NCI-H146 treated with DMSO at 0.1 percent for 48 hours (cell line): ENCODE measurements around the gene ZNF45.
"Not testable (repeated sequence)": the region's sequence is repeated elsewhere in the genome, so short reads cannot be mapped to it uniquely, and the experiment has no call there.

Experiments used
- DNase-seq: peaks from one replicate; lab custom pipeline; 2025; ENCODE audit not compliant: unreplicated experiment; lab: John Stamatoyannopoulos, UW

Gene ZNF45

GRCh38 chr19:43934985-43935708, at the start of gene ZNF45:
ZNF45 (minus strand) TSS chr19:43935282; CDS start chr19:43922185, 13,097 bp downstream.
- DNase-seq = peak; percentile 81

DNA sequence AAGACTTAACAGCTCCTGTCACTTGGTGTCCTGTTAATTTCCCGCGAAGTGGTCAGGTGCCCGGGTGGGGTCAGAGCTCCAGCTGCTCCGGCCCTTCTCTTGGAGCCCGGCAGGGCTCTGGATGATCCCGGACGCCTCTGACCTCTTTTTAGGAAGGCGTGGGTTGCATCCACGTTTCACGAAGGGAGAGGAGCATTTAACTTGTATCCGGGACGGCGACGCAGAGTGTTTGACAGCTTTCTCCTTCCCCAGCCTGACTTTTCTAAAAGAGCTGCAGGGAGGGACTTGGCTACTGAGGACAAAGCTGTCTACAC, 49.6 kb upstream of the ZNF45 start:
- DNase-seq = no peak

GRCh38 chr19:43983912-43984686, 49.0 kb upstream of the ZNF45 start, which contains the start of gene ZNF155:
ZNF155 (plus strand) TSS chr19:43984188; CDS start chr19:43988544, 4,356 bp downstream.
- peak; percentile 98 for DNase-seq

DNA sequence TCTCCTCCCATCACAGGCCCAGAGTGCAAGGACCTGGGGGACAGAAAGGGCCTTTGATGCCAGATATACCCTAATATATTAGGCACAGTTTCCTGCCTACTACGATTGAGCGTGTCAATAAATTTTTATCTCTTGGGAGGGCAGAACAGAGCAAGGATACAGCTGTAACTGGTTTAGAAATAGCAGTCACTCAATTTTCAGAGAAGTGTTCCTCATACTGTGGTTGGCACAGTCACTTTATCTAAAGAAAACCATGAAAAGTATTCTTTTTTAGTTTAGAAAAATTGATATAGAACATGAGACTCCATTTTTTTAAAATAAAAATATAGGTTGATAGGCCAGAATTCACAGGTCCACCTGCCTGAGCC, 48.4 kb upstream of the ZNF45 start:
- no peak for DNase-seq

DNA sequence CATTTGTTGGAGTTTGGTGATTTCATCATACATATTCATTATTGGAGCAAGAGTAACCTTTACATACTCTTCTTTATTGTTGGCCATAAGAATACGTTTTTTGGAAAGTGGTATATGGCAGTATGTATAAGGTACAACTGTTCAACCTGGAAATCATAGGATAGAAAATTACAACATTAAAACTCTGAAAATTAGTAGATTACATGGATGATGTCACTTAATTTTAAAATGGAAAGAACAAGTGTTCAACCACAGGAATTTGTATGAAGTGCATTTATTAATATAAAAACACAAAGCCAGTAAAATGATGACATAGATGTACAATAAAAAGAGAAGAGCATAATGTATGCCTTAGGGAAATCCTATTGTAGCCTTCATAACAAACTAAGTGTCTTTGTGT, 41.6 kb upstream of the ZNF45 start:
- no peak for DNase-seq

- no peak for DNase-seq
Measured at GRCh38 chr19:43966079-43966694, 31.1 kb upstream of the ZNF45 start.

DNA sequence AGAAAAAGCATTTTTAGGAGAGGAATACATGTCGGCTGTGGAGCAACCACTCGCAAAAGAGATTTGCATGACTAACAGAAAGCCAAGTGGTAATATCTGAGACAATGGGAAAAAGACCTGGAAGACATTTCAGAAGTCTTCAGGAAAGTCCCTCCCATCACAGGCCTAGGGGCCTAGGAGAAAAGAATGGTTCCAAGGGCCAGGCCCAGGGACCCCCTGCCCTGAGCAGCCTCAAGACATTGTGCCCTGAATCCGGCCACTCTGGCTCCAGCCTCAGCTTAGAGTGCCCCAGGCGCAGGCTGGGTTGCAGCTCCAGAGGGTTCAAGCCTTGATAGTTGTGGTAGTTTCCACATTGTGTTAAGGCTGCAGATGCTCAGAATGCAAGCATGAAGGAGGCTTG, 25.3 kb upstream of the ZNF45 start:
- no peak for DNase-seq

DNA sequence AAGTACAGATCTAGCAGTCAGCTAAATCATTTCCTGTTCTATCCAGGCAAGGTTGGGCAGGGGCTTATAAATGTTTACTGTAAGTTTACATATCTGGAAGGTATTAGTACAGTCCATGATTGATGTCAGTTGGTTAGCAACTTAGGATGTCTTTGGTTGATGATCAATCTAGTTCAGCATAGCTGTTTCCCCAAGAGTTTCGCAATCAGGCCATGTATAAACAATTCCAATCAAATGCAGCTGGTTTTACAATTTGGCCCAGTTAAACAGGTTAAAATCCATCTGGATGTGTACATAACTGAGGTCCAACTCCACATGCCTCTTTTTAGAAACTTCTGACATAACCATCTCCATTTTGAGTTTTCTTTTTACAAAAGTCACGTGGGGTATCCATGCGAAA, 22.8 kb upstream of the ZNF45 start:
- DNase-seq = no peak

- no peak for DNase-seq
Measured at GRCh38 chr19:43956827-43957226, 21.7 kb upstream of the ZNF45 start.

DNA sequence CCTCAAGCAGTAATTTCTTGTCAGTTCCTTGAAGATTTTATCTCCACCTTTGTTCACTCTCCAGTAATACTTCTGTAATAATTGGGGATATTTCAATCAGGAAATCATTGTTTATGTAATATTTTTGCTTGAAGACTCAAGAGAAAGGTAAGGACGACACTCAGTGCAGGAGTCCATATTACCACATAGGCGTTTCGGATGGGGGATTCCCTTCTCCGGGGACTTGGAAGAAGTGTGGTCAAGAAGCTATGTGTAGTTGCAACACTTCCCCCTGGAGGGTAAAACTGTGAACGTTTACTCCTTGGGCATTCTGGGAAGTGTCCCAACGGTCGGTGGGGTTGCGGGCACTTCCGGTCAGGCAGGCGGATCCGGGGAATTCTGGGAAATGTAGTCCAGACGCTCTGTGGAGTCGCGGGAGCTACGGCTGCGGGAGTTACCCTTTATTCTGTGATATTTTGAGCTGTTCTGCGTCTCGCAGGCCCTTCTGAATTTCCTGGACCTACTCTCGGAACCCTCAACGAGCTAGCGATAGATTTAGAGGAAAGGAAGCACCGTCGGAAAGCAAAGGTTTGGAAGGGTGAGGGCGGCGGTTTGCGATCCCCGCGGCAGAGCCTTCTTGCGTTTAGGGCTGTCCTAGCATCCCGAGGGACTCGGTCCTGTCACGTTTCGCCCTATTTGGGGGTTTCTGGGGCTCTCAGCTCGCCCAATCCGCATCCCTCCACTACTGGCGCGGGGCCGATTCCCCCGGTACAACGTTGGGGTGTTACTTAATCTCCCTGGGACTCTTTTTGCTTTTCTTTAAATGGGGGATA, 16.0 kb upstream of the ZNF45 start, which contains the start of gene ZNF221:
ZNF221 (plus strand) TSS at position 395 of the 812 bp plus-strand sequence. CDS start 11,499 bp downstream, outside the sequence.
- peak; percentile 78 for DNase-seq

DNA sequence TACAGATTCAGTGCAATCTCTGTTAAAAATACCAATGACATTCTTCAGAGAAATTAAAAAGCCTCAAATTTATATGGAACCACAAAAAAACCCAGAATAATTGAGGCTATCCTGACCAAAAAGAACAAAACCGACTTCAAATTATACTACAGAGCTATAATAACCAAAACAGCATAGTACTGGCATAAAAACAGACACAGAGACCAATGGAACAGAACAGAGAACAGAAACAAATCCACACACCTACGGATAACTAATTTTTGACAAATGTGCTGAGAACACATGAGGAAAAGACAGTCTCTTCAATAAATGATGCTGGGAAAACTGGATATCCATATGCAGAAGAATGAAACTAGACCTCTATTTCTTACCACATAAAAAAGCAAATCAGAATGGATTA, 14.7 kb upstream of the ZNF45 start:
- not testable (repeated sequence) for DNase-seq

GRCh38 chr19:43947412-43947811, 12.3 kb upstream of the ZNF45 start:
- DNase-seq = not testable (repeated sequence)

GRCh38 chr19:43941209-43941608, 6.1 kb upstream of the ZNF45 start:
- DNase-seq = no peak

DNA sequence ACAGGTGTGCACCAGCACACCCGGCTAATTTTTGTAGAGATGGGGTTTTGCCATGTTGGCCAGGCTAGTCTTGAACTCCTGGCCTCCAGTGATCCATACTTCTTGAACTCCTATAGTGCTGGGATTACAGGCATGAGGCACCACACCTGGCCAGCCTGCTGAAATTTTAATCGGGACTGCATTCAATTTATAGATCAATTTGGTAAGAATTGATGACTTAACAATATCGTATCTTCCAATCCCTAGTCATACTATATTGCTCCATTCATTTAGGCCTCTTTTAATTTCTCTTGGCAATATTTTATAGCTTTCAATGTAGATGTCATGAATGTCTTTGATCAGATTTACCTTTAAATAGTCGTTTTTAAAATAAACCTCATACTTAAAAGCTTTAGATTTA, 5.6 kb upstream of the ZNF45 start:
- no peak for DNase-seq

GRCh38 chr19:43939557-43940260, 4.6 kb upstream of the ZNF45 start:
- DNase-seq = no peak

DNA sequence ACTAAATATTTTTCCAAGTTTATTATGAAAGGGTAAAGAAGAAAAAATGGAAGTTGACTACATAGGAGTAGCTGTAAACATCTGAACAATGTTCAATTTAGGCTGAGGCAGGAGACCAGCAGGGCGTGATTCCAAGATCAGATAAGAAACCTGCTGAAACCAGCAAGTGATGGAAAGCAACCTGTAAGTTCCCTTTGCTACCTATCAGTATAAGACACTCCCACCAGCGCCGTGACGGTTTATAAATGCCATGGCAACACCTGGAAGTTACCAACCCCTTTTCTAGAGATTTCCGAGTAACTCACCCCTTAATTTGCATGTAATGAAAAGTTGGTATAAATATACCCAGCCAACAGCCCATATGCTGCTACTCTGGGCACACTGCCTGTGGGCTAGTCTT, 1.1 kb upstream of the ZNF45 start:
- no peak for DNase-seq

DNA sequence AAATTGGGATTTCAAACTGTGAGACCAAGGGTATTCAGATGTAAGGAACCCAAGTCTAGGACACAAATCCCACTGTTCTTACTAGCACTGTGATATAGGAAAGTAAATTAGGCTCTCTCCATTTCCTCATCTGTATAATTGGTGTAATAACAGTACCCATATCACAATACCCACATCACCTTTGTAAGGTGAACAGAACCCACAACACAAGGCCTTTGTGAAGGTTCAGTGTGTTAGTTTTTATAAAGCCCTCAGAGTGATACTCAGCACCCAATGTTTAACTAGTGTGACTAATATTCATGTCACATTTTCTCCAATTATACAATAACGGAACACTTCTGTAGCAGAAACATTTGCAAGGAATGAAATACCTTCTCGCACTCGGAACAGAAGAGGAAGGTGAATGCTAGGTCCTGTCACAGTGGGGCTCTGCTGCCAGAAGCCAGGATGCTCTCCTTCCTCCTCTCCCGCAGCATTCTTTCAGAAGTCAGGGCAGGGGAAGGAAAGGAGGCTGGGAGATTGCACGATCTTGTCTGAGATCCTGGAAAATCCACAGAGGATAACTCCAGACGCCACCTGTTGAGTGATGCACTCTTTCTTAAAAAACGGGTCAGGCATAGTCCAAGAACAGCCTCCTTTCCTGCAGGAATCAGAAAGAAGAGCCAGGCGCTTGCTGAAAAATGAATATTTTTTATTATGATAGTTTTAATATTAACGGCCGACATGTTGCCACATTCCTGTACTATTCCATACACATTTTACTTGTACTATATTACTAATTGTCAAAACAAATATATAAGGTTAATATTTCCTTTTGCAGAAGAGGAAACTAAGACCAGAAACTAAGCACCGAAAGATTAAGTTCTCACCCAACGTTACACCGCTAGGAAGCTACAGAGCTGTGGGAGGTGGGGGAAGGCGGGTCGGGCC, 762 bp downstream of the ZNF45 start:
- DNase-seq = no peak

DNA sequence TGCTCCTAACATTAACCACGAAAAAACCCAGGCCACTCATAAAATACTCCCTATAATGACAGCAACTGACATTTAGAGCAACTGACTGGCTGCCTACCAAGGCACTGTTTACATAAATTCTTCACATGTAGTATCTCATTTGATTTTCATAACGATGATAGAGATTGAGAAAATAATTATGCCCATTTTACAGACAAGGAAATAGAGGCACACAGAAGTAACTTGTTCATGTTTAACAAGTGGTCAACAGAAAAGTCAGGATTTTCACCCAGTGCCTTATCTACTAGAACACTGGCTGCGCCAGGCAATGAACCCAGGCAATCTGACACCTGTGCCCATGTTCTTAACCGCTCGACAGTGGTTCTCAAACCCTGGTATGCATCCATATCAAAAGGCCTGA, 6.3 kb downstream of the ZNF45 start:
- no peak for DNase-seq

DNA sequence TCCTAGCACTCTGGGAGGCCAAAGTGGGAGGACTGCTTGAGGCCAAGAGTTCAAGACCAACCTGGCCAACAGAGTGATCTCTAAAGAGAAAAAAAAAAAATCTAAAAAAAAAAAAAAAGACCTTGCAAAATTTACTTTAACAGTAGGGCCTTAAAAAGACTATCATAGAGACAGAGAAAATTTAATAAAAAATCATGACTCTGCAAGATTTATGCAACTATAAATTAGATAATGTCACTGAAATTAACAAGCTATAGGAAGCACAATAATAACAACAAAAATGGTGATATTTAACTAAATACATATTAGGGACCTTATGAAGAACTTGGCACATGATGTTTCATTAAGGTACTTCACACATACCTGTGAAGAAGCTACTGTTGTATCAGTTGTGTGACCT, 11.2 kb downstream of the ZNF45 start:
- no peak for DNase-seq

DNA sequence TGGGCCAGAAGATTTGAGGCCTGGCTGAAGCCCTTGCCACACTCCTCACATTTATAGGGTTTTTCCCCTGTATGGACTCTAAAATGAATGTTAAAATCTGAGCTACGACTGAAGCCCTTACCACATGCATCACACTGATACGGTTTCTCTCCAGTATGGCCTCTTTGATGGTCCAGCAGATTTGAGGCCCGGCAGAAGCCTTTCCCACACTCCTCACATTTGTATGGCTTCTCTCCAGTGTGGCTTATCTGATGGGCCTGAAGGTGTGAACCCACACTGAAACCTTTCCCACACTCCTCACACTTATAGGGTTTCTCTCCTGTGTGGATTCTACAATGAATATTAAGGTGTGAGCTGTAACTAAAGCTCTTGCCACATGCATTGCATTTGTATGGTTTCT, 21.0 kb downstream of the ZNF45 start:
- no peak for DNase-seq
